SK-N-SH (cell line): Measurements from ENCODE around the gene DBNL. TPM values are rescaled to one million over a fixed set of nuclear protein-coding genes. Genes with fewer than 3 reads are reported as not detected.

Experiments used
- CTCF ChIA-PET: fragments of 300-600, 350-600 bp; formaldehyde crosslinking; extraction: SDS; loops from one replicate; lab custom pipeline; 2021; lab: Yijun Ruan, JAX
- POLR2A ChIA-PET: fragments of 350-600 bp; sonication (Branson Sonifier 250); formaldehyde crosslinking; extraction: SDS; loops from one replicate; lab custom pipeline; 2020; ENCODE audit warnings: antibody characterized with exemption, inconsistent platforms; lab: Yijun Ruan, JAX
- DNase-seq: peaks from one replicate; pipeline ENCODE4 v3.0.0; 2012
- H2AFZ ChIP-seq: fragments of 200-600 bp; sonication (generic); 2 replicates; pipeline ENCODE4 v1.8.1; 2016; ENCODE audit warnings: antibody characterized with exemption, mild to moderate bottlenecking, low read depth
- H3F3A ChIP-seq: fragments of 200-600 bp; sonication (generic); replicated peaks from 2 replicates; pipeline ENCODE3; 2016; ENCODE audit warnings: antibody characterized with exemption, mild to moderate bottlenecking; ENCODE audit not compliant: insufficient read depth
- H3K27ac ChIP-seq, 2 experiments: fragments of 200-500 bp in 1 of 2; fragments of 200-600 bp in 1 of 2; sonication (Bioruptor generic) in 1 of 2; sonication (generic), shearing (Covaris generic) in 1 of 2; 2 replicates each; pipeline versions ENCODE4 v1.5.1 to v1.6.1; 2014 to 2016; ENCODE audit warnings: low read depth in 2 of 2, inconsistent platforms in 1 of 2, low read length in 1 of 2, mild to moderate bottlenecking in 1 of 2, mixed read lengths in 1 of 2
- H3K27me3 ChIP-seq: fragments of 200-600 bp; sonication (generic), shearing (Covaris generic); 2 replicates; pipeline ENCODE4 v1.6.1; 2016; ENCODE audit warnings: mixed run types; ENCODE audit not compliant: insufficient read depth
- H3K36me3 ChIP-seq, 2 experiments: fragments of 200-500 bp in 1 of 2; fragments of 200-600 bp in 1 of 2; sonication (Bioruptor generic) in 1 of 2; sonication (generic) in 1 of 2; replicated peaks in 1 of 2; 2 replicates each; pipeline versions ENCODE3 to v1.5.1; 2014 to 2016; ENCODE audit warnings: low read length in 1 of 2, mild to moderate bottlenecking in 1 of 2; ENCODE audit not compliant: insufficient read depth in 2 of 2, control insufficient read depth in 1 of 2
- H3K4me1 ChIP-seq, 2 experiments: fragments of 200-500 bp in 1 of 2; fragments of 200-600 bp in 1 of 2; sonication (Bioruptor generic) in 1 of 2; sonication (generic), shearing (Covaris generic) in 1 of 2; 2 replicates each; pipeline versions ENCODE4 v1.5.1 to v1.6.1; 2014 to 2016; ENCODE audit warnings: low read depth in 1 of 2, low read length in 1 of 2, mixed run types in 1 of 2; ENCODE audit not compliant: insufficient read depth in 2 of 2, control insufficient read depth in 1 of 2
- H3K4me2 ChIP-seq: fragments of 200-600 bp; sonication (generic), shearing (Covaris generic); 2 replicates; pipeline ENCODE4 v1.6.1; 2017; ENCODE audit warnings: mixed run types
- H3K4me3 ChIP-seq, 2 experiments: fragments of 200-500 bp in 1 of 2; fragments of 200-600 bp in 1 of 2; sonication (Bioruptor generic) in 1 of 2; sonication (generic), shearing (Covaris generic) in 1 of 2; 2 replicates each; pipeline versions ENCODE4 v1.5.1 to v1.8.1; 2014 to 2016; ENCODE audit warnings: low read depth in 2 of 2, inconsistent platforms in 1 of 2, low read length in 1 of 2, mild to moderate bottlenecking in 1 of 2, mixed read lengths in 1 of 2, moderate library complexity in 1 of 2
- H3K79me2 ChIP-seq: fragments of 200-600 bp; sonication (generic); 2 replicates; pipeline ENCODE4 v1.8.1; 2017; ENCODE audit warnings: mild to moderate bottlenecking; ENCODE audit not compliant: insufficient read depth
- H3K9ac ChIP-seq: fragments of 200-600 bp; sonication (generic); 2 replicates; pipeline ENCODE4 v1.6.1; 2017; ENCODE audit warnings: mixed run types
- H3K9me2 ChIP-seq: fragments of 200-600 bp; sonication (generic); 2 replicates; pipeline ENCODE4 v1.6.1; 2017; ENCODE audit warnings: mixed run types
- H3K9me3 ChIP-seq: fragments of 200-600 bp; sonication (generic); 2 replicates; pipeline ENCODE4 v1.6.1; 2017; ENCODE audit warnings: mixed run types, mild to moderate bottlenecking, moderate library complexity
- H4K20me1 ChIP-seq: fragments of 200-600 bp; sonication (generic); 2 replicates; pipeline ENCODE4 v1.6.1; 2017; ENCODE audit warnings: mild to moderate bottlenecking, mixed run types; ENCODE audit not compliant: insufficient read depth
- CHD2 ChIP-seq: fragments of 150-350 bp; IDR thresholded peaks from 2 replicates; pipeline ENCODE4 v1.6.1; 2018; ENCODE audit warnings: low read length; ENCODE audit not compliant: partially characterized antibody
- CTCF ChIP-seq: fragments of 200-600 bp; sonication (generic); IDR thresholded peaks from 2 replicates; pipeline ENCODE4 v1.6.1; 2017; ENCODE audit warnings: antibody characterized with exemption, mild to moderate bottlenecking, moderate library complexity
- FOXJ3 ChIP-seq: sonication (generic); formaldehyde crosslinking; IDR thresholded peaks from 2 replicates; pipeline ENCODE4 v1.5.1; 2020; ENCODE audit warnings: mild to moderate bottlenecking, missing genetic modification reagents
- JUND ChIP-seq: IDR thresholded peaks from 2 replicates; pipeline ENCODE4 v1.4.0; 2012
- NRF1 ChIP-seq: IDR thresholded peaks from 2 replicates; pipeline ENCODE4 v1.6.1; 2012; ENCODE audit warnings: low read depth, mild to moderate bottlenecking, low read length
- PBX3 ChIP-seq: IDR thresholded peaks from 2 replicates; pipeline ENCODE4; 2012
- RAD21 ChIP-seq: IDR thresholded peaks from 2 replicates; pipeline ENCODE4 v1.6.1; 2012; ENCODE audit warnings: mild to moderate bottlenecking, low read length
- TEAD4 ChIP-seq: IDR thresholded peaks from 2 replicates; pipeline ENCODE4 v1.4.0; 2012; ENCODE audit warnings: mild to moderate bottlenecking, borderline replicate concordance; ENCODE audit not compliant: insufficient read depth
- WGBS: methylation state at CpG from one replicate; pipeline ENCODE4 v1.1.6; 2017; ENCODE audit warnings: low lambda C conversion rate; 5-methylcytosine and 5-hydroxymethylcytosine counted together
- polyA plus RNA-seq, 3 experiments: library from polyadenylated mRNA; depleted of rRNA; stranded (reverse); fragments of >200 nt; gene quantifications; 2 replicates each; pipeline ENCODE4 v1.2.3, GENCODE V29; 2012

The DBNL gene
- polyA plus RNA-seq, 1 of the 3 experiments (the other 2 are of a cell fraction) = 244 TPM

- no peak overlapping the region; the same call in 1 of the 2 replicates for H3K4me2 ChIP-seq
- no peak for DNase-seq
- H4K20me1 ChIP-seq = no peaks in the 10 kb centered on the region
- H3F3A ChIP-seq = peaks cover 48% of the 10 kb centered on the region
- peaks cover 24 to 28% of the 10 kb centered on the region in 2 experiments for H3K4me1 ChIP-seq
- 79% methylated on average over 4 of the region's 4 CpGs for WGBS
- H3K9me2 ChIP-seq = no peaks in the 10 kb centered on the region
- ChIA-PET POLR2A (no interaction called here), CTCF (interaction anchor here (1.7 to 3.0 kb wide), 3 partner anchors 12 to 112 kb away, joined by 6 to 8 read pairs (median 7); no protein-coding TSS in a partner anchor)
- peak overlapping the region; percentile 29 to 100; a peak in 3 of 4 replicates for H3K27ac ChIP-seq
- H3K4me3 ChIP-seq = no peak overlapping the region
- no peaks in the 10 kb centered on the region for H3K9me3 ChIP-seq
- peaks cover 21% of the 10 kb centered on the region for H3K79me2 ChIP-seq
- peak overlapping the region; percentile 34; the same call in 1 of the 2 replicates for H2AFZ ChIP-seq
- TF ChIP-seq RAD21 = no peak
- no peak for TF ChIP-seq PBX3
- no peak for TF ChIP-seq FOXJ3 (CRISPR knock-in tag)
- no peak for TF ChIP-seq TEAD4
- no peak for TF ChIP-seq JUND
- TF ChIP-seq CHD2 = no peak
- no peak for TF ChIP-seq NRF1
- no peak overlapping the region for H3K9ac ChIP-seq
- no peaks in the 10 kb centered on the region for H3K27me3 ChIP-seq
- H3K36me3 ChIP-seq = peaks cover 0 to 11% of the 10 kb centered on the region in 2 experiments
Observed at GRCh38 chr7:44084701-44085100, 40.2 kb downstream of the DBNL start.

- H3F3A ChIP-seq = peaks cover 56% of the 10 kb centered on the region
- peak overlapping the region; percentile 34; the same call in 1 of the 2 replicates for H2AFZ ChIP-seq
- H3K36me3 ChIP-seq = peaks cover 0 to 3% of the 10 kb centered on the region in 2 experiments
- DNase-seq = no peak
- H3K9me2 ChIP-seq = no peaks in the 10 kb centered on the region
- H3K9me3 ChIP-seq = no peaks in the 10 kb centered on the region
- 88% methylated on average over 3 of the region's 3 CpGs for whole genome bisulfite sequencing
- H3K9ac ChIP-seq = no peak overlapping the region; the same call in 1 of the 2 replicates
- POLR2A ChIA-PET = interaction anchor here (0.6 kb wide), 1 partner anchor 111 kb away, joined by 3 read pairs; no protein-coding TSS in a partner anchor
- peaks cover 24 to 27% of the 10 kb centered on the region in 2 experiments for H3K4me1 ChIP-seq
- H3K79me2 ChIP-seq = peaks cover 17% of the 10 kb centered on the region
- H3K27ac ChIP-seq = peak overlapping the region in 1 of 2 experiments; percentile 100; a peak in 2 of 4 replicates
- no peaks in the 10 kb centered on the region for H3K27me3 ChIP-seq
- no peak for TF ChIP-seq RAD21
- TF ChIP-seq CTCF = peak; percentile 52
- no peak for TF ChIP-seq CHD2
- no peak for TF ChIP-seq FOXJ3 (CRISPR knock-in tag)
- H3K4me3 ChIP-seq = no peak overlapping the region
- CTCF ChIA-PET = interaction anchor here (0.9 to 3.0 kb wide), 8 partner anchors 9 to 116 kb away, joined by 3 to 8 read pairs (median 4); no protein-coding TSS in a partner anchor
- no peaks in the 10 kb centered on the region for H4K20me1 ChIP-seq
- H3K4me2 ChIP-seq = no peak overlapping the region
Observed at GRCh38 chr7:44085546-44085945, 41.0 kb downstream of the DBNL start.
